ENCODE results near the gene OR2A25. TPM values are rescaled to one million over a fixed set of nuclear protein-coding genes. Genes with fewer than 3 reads are reported as not detected.

The OR2A25 gene
- total RNA-seq, 6 donors from 2014 or later: not detected

DNA sequence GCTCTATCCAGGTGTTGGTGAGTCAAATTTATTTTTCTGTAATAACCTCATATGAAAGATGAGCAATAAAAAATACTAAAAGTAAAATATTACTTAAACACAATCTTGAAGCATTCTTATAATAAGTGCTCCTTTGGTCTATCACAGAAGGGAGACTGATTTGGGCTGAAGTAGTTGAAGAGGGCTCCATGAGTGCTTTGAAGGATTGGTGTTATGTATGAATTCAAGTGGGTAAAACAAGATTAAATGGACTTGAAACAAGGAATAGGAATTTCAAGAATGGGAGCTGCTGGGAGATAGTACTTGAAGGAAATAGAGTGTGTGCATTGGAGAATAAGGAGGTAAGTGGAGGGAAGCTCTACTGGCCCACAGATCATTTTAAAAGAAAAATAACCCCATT is 32.4 kb downstream of the OR2A25 start:
- H3K36me3 ChIP-seq: no peaks in the 10 kb centered on the region
- DNase-seq: no peak
- no peaks in the 10 kb centered on the region for H3K4me1 ChIP-seq
- H3K27me3 ChIP-seq: no peaks in the 10 kb centered on the region
- no peaks in the 10 kb centered on the region for H3K9me3 ChIP-seq
- no peak overlapping the region for H3K4me3 ChIP-seq
- no peak for TF ChIP-seq POLR2AphosphoS5 (IDR thresholded peaks at IDR 0.05)
- TF ChIP-seq POLR2A (IDR thresholded peaks at IDR 0.05): no peak
- no peak for TF ChIP-seq EP300 (IDR thresholded peaks at IDR 0.05)
- TF ChIP-seq, protein P1, sequence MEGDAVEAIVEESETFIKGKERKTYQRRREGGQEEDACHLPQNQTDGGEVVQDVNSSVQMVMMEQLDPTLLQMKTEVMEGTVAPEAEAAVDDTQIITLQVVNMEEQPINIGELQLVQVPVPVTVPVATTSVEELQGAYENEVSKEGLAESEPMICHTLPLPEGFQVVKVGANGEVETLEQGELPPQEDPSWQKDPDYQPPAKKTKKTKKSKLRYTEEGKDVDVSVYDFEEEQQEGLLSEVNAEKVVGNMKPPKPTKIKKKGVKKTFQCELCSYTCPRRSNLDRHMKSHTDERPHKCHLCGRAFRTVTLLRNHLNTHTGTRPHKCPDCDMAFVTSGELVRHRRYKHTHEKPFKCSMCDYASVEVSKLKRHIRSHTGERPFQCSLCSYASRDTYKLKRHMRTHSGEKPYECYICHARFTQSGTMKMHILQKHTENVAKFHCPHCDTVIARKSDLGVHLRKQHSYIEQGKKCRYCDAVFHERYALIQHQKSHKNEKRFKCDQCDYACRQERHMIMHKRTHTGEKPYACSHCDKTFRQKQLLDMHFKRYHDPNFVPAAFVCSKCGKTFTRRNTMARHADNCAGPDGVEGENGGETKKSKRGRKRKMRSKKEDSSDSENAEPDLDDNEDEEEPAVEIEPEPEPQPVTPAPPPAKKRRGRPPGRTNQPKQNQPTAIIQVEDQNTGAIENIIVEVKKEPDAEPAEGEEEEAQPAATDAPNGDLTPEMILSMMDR (IDR thresholded peaks at IDR 0.05): no peak
- no peak for ATAC-seq (ENCODE audit: low FRiP score in 2 of 2)
- no peak overlapping the region for H3K27ac ChIP-seq

DNA sequence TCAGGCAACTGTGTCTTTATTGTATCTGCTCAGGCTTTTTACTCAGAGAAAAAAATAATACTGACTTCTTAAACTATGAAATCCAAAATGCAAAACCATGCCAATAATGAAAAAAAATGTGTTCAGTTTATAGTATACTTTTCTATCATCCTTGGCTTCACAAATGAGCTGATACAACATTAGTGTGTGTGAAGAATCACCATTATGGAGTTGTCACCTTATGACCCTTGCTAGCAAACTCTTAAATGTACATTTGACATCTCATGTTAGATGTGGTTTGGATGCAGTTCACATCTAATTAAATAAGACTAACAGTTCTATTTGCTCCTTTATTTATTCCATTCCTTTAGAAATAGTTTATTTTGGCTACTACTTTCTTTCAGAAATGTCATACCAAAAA is 35.6 kb downstream of the OR2A25 start:
- no peak for ATAC-seq (ENCODE audit: low FRiP score in 2 of 2)
- no peak overlapping the region for H3K27ac ChIP-seq
- TF ChIP-seq POLR2A (IDR thresholded peaks at IDR 0.05): no peak
- TF ChIP-seq, protein P1 (IDR thresholded peaks at IDR 0.05): no peak
- no peak for TF ChIP-seq POLR2AphosphoS5 (IDR thresholded peaks at IDR 0.05)
- no peak for TF ChIP-seq EP300 (IDR thresholded peaks at IDR 0.05)
- no peak overlapping the region for H3K4me3 ChIP-seq
- DNase-seq: no peak
- H3K36me3 ChIP-seq: no peaks in the 10 kb centered on the region
- H3K9me3 ChIP-seq: no peaks in the 10 kb centered on the region
- no peaks in the 10 kb centered on the region for H3K4me1 ChIP-seq
- no peaks in the 10 kb centered on the region for H3K27me3 ChIP-seq

DNA sequence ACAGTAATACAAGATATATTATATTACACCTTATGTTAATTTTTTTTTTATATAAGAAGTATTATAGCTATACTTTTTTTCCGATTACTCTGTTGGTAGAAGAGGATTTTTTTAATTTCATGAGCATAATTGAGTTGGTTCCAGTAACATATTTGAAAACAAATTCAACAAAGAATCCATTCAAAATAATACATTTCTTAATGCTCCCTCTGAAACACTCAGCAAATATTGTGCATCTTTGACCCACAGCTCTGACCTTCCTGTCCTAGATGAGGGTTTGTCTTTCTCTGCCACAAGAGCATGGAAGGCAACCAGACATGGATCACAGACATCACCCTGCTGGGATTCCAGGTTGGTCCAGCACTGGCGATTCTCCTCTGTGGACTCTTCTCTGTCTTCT is 39.7 kb downstream of the OR2A25 start, which contains the start of gene OR2A2:
Gene OR2A2, plus strand, starts transcription at position 301 of the 400 bp plus-strand sequence. Its CDS starts 0 bp downstream, at position 301.
- no peak for ATAC-seq (ENCODE audit: low FRiP score in 2 of 2)
- no peak for DNase-seq
- Histone ChIP-seq H3K9me3 (no peaks in the 10 kb centered on the region), H3K27me3 (no peaks in the 10 kb centered on the region), H3K4me3 (no peak within 1 kb of the TSS), H3K36me3 (no peaks in the 10 kb centered on the region), H3K27ac (no peak within 1 kb of the TSS), H3K4me1 (no peaks in the 10 kb centered on the region)
- TF ChIP-seq POLR2AphosphoS5 (IDR thresholded peaks at IDR 0.05) (no peak), EP300 (IDR thresholded peaks at IDR 0.05) (no peak), POLR2A (IDR thresholded peaks at IDR 0.05) (no peak)
- TF ChIP-seq, protein P1 (IDR thresholded peaks at IDR 0.05): no peak
- WGBS, 2 donors: 93 to 100% methylated on average over 2 of the region's 2 CpGs

DNA sequence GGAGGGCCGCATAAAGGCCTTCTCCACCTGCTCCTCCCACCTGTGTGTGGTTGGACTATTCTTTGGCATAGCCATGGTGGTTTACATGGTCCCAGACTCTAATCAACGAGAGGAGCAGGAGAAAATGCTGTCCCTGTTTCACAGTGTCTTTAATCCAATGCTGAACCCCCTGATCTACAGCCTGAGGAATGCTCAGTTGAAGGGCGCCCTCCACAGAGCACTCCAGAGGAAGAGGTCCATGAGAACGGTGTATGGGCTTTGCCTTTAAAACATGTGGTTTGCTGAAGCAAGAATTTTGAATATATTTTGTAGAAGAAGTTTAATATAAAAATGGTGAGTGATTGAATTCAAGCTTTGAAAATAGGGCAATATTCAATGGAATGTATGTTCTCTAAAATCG is 40.7 kb downstream of the OR2A25 start:
- Histone ChIP-seq H3K4me1 (no peaks in the 10 kb centered on the region), H3K4me3 (no peak overlapping the region), H3K36me3 (no peaks in the 10 kb centered on the region), H3K27ac (no peak overlapping the region), H3K27me3 (no peaks in the 10 kb centered on the region), H3K9me3 (no peaks in the 10 kb centered on the region)
- no peak for DNase-seq
- 68 to 81% methylated on average over 5 of the region's 5 CpGs for WGBS, 2 donors
- ATAC-seq (ENCODE audit: low FRiP score in 2 of 2): no peak
- TF ChIP-seq POLR2AphosphoS5 (IDR thresholded peaks at IDR 0.05) (no peak), EP300 (IDR thresholded peaks at IDR 0.05) (no peak), POLR2A (IDR thresholded peaks at IDR 0.05) (no peak)
- TF ChIP-seq, protein P1 (IDR thresholded peaks at IDR 0.05): no peak

DNA sequence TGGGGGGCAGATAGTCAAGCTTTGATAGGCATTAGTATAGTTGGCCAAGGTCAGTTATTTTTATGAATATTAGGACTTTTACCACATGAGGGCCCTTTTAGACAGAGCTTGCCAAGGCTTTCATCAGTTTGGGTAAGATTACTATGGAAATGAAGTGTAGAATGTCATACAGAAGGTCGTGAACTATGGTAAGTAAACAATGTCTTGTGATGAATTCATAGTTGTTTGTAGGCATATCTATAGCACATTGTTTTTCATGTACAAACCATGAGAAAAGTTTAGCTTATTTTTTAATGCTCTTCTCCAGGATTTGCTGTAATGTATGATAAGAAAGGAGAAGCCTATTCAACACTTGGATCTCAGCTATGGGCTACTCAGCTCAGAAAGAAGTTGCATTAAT is 44.0 kb downstream of the OR2A25 start:
- no peak for DNase-seq

More for the DNA sequence above, 44.0 kb downstream of the OR2A25 start:
- Histone ChIP-seq H3K36me3 (no peaks in the 10 kb centered on the region), H3K4me1 (no peaks in the 10 kb centered on the region), H3K9me3 (no peaks in the 10 kb centered on the region), H3K4me3 (no peak overlapping the region), H3K27me3 (no peaks in the 10 kb centered on the region), H3K27ac (no peak overlapping the region)
- no peak for ATAC-seq (ENCODE audit: low FRiP score in 2 of 2)
- TF ChIP-seq POLR2AphosphoS5 (IDR thresholded peaks at IDR 0.05) (no peak), EP300 (IDR thresholded peaks at IDR 0.05) (no peak)
- 33 to 41% methylated on average over 1 of the region's 1 CpG for WGBS, 2 donors
